HFFc6 (cell line): ENCODE measurements around the gene MRPS27. TPM values are rescaled to one million over a fixed set of nuclear protein-coding genes. Genes with fewer than 3 reads are reported as not detected.

Experiments
- DNase-seq: peaks from one replicate; pipeline ENCODE4 v3.0.0-alpha.2; 2018
- H3K27ac Mint-ChIP-seq: 2 replicates; pipeline ENCODE4 v1.8.0; 2020; ENCODE audit warnings: mild to moderate bottlenecking, mixed read lengths
- H3K27me3 Mint-ChIP-seq: 2 replicates; pipeline ENCODE4 v1.8.0; 2021; ENCODE audit warnings: mild to moderate bottlenecking, moderate library complexity, mixed read lengths; ENCODE audit not compliant: insufficient read depth
- H3K36me3 Mint-ChIP-seq: 2 replicates; pipeline ENCODE4 v1.8.0; 2021; ENCODE audit warnings: low read depth, mixed read lengths
- H3K4me1 Mint-ChIP-seq: 2 replicates; pipeline ENCODE4 v1.8.0; 2020; ENCODE audit warnings: low read depth, mixed read lengths
- H3K4me3 Mint-ChIP-seq: 2 replicates; pipeline ENCODE4 v1.8.0; 2020; ENCODE audit warnings: mild to moderate bottlenecking, moderate library complexity, mixed read lengths
- H3K9me3 Mint-ChIP-seq: 2 replicates; pipeline ENCODE4 v1.8.0; 2020; ENCODE audit warnings: mild to moderate bottlenecking, mixed read lengths
- CTCF ChIP-seq: fragments of 200-600 bp; sonication (generic); IDR thresholded peaks from 2 replicates; pipeline ENCODE4 v1.5.0; 2021; ENCODE audit warnings: antibody characterized with exemption, mild to moderate bottlenecking
- total RNA-seq, 6 experiments: library from RNA; stranded (reverse); fragmentation: NEBNext Ultra II Directional; extraction: Animal tissue kit (Norgen Biotek cat#: 25700); gene quantifications; 2 replicates in 1 of 6; 3 replicates in 5 of 6; pipeline ENCODE4 v1.2.3, GENCODE V29; 2021

MRPS27 gene
- total RNA-seq, 6 experiments from 2014 or later = 46.1 to 74.1 (median 57.9) TPM

- Mint-ChIP-seq H3K4me1 (peaks cover 45% of the 10 kb centered on the region), H3K4me3 (no peak overlapping the region; the same call in 1 of the 2 replicates), H3K27me3 (no peaks in the 10 kb centered on the region; the same call in 1 of the 2 replicates), H3K27ac (no peak overlapping the region), H3K36me3 (peaks cover 85% of the 10 kb centered on the region), H3K9me3 (no peaks in the 10 kb centered on the region)
- no peak for DNase-seq
- no peak for TF ChIP-seq CTCF
Measured at GRCh38 chr5:72188166-72188565, 131.9 kb downstream of the MRPS27 start.

- Mint-ChIP-seq H3K36me3 (peaks cover 84% of the 10 kb centered on the region), H3K9me3 (no peaks in the 10 kb centered on the region), H3K27me3 (no peaks in the 10 kb centered on the region; the same call in 1 of the 2 replicates), H3K27ac (peak overlapping the region; percentile 36; the same call in 1 of the 2 replicates), H3K4me1 (peaks cover 48% of the 10 kb centered on the region), H3K4me3 (no peak overlapping the region)
- no peak for DNase-seq
- TF ChIP-seq CTCF = no peak
Measured at GRCh38 chr5:72187388-72188075, 132.5 kb downstream of the MRPS27 start.

DNA sequence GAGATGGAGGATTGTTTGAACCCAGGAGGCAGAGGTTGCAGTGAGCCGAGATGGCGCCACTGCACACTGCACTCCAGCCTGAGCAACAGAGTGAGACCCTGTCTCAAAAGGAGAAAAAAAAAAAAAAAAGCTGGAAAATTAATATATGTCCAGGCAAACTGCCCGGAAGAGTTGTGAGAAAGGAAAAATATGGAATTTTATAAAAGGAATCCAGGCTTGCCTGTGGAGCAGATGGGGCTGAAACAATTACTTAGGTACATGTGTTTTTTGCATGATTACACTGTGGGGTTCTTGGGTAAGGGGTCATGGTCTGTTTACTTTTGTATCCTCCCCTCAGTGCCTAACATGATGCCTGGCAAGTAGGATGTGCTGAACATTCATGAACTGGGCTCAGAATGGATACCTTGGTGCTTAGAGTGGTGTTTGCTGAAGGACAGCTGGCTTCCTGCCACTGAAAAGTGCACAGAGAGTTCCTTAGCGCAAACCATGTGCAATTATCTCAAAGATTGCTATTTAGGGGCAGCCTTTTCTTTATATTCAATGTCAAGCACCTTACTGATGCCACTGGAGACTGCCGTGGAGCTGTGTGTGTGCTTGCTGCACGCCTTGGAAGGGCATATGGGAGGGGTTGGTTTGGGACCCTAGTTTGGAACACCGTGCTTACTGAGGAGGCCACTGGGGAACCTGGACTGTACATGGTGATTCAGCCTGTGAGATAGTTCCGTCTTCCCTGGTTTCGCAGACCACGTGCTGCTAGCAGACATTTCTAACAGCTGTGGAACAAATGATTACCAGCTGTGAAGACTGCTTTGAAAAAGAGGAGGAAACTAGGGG, 134.3 kb downstream of the MRPS27 start:
- Mint-ChIP-seq H3K9me3 (no peaks in the 10 kb centered on the region), H3K27me3 (peaks cover 3% of the 10 kb centered on the region), H3K36me3 (peaks cover 78% of the 10 kb centered on the region), H3K27ac (peak overlapping the region; percentile 60), H3K4me1 (peaks cover 47% of the 10 kb centered on the region), H3K4me3 (no peak overlapping the region)
- TF ChIP-seq CTCF = no peak
- DNase-seq = peak; percentile 48

GRCh38 chr5:72184408-72184807, 135.6 kb downstream of the MRPS27 start:
- Mint-ChIP-seq H3K4me3 (no peak overlapping the region), H3K4me1 (peaks cover 59% of the 10 kb centered on the region), H3K27ac (no peak overlapping the region), H3K9me3 (no peaks in the 10 kb centered on the region), H3K27me3 (peaks cover 3% of the 10 kb centered on the region), H3K36me3 (peaks cover 74% of the 10 kb centered on the region)
- no peak for TF ChIP-seq CTCF
- DNase-seq = no peak

GRCh38 chr5:72183101-72183520, 136.9 kb downstream of the MRPS27 start:
- H3K9me3 Mint-ChIP-seq = no peaks in the 10 kb centered on the region
- H3K4me3 Mint-ChIP-seq = no peak overlapping the region
- H3K27me3 Mint-ChIP-seq = peaks cover 5% of the 10 kb centered on the region
- H3K27ac Mint-ChIP-seq = no peak overlapping the region; the same call in 1 of the 2 replicates
- H3K36me3 Mint-ChIP-seq = peaks cover 67% of the 10 kb centered on the region
- no peak for DNase-seq
- TF ChIP-seq CTCF = no peak
- peaks cover 70% of the 10 kb centered on the region for H3K4me1 Mint-ChIP-seq
